IgD-negative memory B cell (primary cell): Measurements from ENCODE around the gene ZNF165. TPM values are rescaled to one million over a fixed set of nuclear protein-coding genes. Genes with fewer than 3 reads are reported as not detected.
"Not testable (repeated sequence)": the region's sequence is repeated elsewhere in the genome, so short reads cannot be mapped to it uniquely, and the experiment has no call there.

ENCODE experiments used
- H3K27ac Mint-ChIP-seq, 3 donors: one replicate each; pipeline ENCODE4 v1.8.0; 2020 to 2022; ENCODE audit warnings: mild to moderate bottlenecking in 3 of 3, mixed read lengths in 3 of 3, moderate library complexity in 1 of 3
- H3K27me3 Mint-ChIP-seq: one replicate; pipeline ENCODE4 v1.8.0; 2021; ENCODE audit warnings: mixed read lengths
- H3K36me3 Mint-ChIP-seq: one replicate; pipeline ENCODE4 v1.8.0; 2020; ENCODE audit warnings: mild to moderate bottlenecking, mixed read lengths
- H3K4me1 Mint-ChIP-seq, 3 donors: one replicate each; pipeline ENCODE4 v1.8.0; 2020 to 2022; ENCODE audit warnings: mixed read lengths in 3 of 3, mild to moderate bottlenecking in 1 of 3
- H3K4me3 Mint-ChIP-seq, 4 donors: one replicate each; pipeline ENCODE4 v1.8.0; 2020 to 2022; ENCODE audit warnings: mild to moderate bottlenecking in 4 of 4, mixed read lengths in 4 of 4, moderate library complexity in 3 of 4
- H3K9me3 Mint-ChIP-seq, 3 donors: one replicate each; pipeline ENCODE4 v1.8.0; 2020 to 2021; ENCODE audit warnings: mixed read lengths in 3 of 3, mild to moderate bottlenecking in 1 of 3
- polyA plus RNA-seq: library from polyadenylated mRNA; unstranded; fragments of 300-500 nt; fragmentation: Illumina TruSeq; gene quantifications from one replicate; pipeline ENCODE4 v1.2.3, GENCODE V29; 2021

ZNF165 gene
- polyA plus RNA-seq, 1 donor from 2014 or later: 3.5 TPM

DNA sequence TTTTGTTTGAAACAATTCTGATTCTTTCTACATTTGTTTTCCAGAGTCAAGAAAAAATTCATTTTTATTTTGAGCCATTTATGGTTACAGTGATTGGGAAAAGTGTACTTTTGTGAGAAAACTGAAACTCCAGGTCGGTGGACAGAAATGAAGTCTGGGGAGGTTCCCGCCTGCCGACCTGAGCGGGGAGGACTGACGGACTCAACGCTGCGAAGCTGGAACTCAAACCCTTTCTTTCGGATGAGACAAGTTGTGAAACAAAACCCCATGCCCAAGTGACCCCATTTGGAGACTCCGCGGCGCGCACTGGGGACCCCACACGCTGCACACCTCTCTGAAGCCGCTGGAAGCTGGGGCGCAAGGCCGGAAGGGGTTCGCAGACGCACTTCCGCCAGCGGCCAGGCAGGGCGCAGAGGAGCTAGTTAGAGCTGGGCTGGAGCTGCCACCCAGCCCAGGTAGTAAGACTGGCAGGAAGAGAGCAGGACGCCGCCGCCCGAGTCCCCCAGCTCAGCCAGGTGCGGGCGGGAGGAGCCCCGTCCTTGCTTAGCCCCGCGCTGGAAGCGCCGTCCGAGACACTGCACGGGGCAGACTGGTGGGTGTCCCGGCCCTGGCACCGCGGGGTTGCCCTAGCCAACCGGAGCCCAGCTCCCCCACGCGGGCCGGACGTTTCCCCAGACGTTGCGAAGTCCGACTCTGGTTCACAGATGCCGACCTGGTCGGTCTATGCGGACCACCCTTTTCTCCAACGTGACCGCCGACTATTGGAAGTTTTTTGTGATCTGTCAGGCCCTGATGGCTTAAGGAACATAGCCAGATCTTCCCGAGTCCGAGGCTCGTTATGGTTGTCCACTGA, 24.2 kb downstream of the ZNF165 start:
- Mint-ChIP-seq H3K27me3 (no peaks in the 10 kb centered on the region), H3K27ac (peak overlapping the region; percentile 83 to 91 (median 88)), H3K9me3 (peaks cover 0 to 3% (median 2%) of the 10 kb centered on the region in 3 donors), H3K4me3 (peak overlapping the region; percentile 85 to 99 (median 94)), H3K36me3 (no peaks in the 10 kb centered on the region), H3K4me1 (peaks cover 7 to 12% (median 9%) of the 10 kb centered on the region in 3 donors)

- Mint-ChIP-seq H3K4me1 (peaks cover 7 to 12% (median 9%) of the 10 kb centered on the region in 3 donors), H3K36me3 (no peaks in the 10 kb centered on the region), H3K27me3 (no peaks in the 10 kb centered on the region), H3K4me3 (peak overlapping the region; percentile 85 to 99 (median 94)), H3K9me3 (peaks cover 0 to 3% (median 2%) of the 10 kb centered on the region in 3 donors), H3K27ac (peak overlapping the region; percentile 83 to 91 (median 88))
These were observed 24.9 kb downstream of the ZNF165 start for GRCh38 chr6:28105245-28105639.

DNA sequence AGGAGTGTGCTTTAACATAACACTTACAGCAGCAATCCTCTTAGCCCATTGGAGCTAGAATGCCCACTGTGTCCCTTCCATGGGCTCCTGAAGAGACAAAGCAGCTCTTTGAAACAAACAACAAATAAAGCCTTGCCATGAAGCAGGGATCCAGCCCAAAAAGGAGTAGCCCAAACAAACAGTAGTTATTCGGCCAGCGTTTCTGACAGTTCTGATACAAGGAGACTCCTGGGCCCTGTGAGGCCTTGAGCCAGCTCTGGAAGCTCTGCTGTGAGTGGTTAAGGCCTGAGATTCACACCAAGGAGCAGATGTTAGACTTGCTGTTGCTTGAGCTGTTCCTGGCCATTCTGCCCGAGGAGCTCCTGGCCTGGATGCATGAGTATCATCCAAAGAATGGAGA, 27.1 kb downstream of the ZNF165 start:
- Mint-ChIP-seq H3K27ac (no peak overlapping the region), H3K36me3 (no peaks in the 10 kb centered on the region), H3K4me3 (no peak overlapping the region), H3K4me1 (peaks cover 7 to 12% (median 9%) of the 10 kb centered on the region in 3 donors), H3K27me3 (no peaks in the 10 kb centered on the region), H3K9me3 (peaks cover 0 to 2% (median 0%) of the 10 kb centered on the region in 3 donors)

DNA sequence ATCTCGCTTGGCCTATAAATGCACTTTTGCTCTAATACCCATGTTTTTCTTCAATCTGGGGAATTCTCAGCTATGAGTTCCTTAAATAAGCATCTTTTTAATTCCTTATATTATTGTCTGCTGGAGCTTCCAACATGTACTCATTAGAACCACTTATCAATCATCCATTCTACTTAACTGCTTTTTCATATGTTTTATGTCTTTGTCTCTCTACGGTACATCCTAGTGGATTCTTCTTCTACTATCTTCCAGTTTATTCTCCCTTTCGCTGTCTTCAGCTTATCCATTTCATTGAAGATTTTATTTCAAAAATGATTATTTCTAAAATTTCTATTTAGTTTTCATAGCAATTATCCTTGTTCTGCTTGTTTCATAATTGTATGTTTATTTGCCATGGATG, 31.6 kb downstream of the ZNF165 start:
- H3K27ac Mint-ChIP-seq: no peak overlapping the region
- peaks cover 7% of the 10 kb centered on the region for H3K36me3 Mint-ChIP-seq
- H3K27me3 Mint-ChIP-seq: no peaks in the 10 kb centered on the region
- H3K4me1 Mint-ChIP-seq: no peaks in the 10 kb centered on the region
- no peak overlapping the region for H3K4me3 Mint-ChIP-seq
- H3K9me3 Mint-ChIP-seq: no peaks in the 10 kb centered on the region

- H3K36me3 Mint-ChIP-seq: peaks cover 9% of the 10 kb centered on the region
- no peak overlapping the region for H3K4me3 Mint-ChIP-seq
- no peaks in the 10 kb centered on the region for H3K4me1 Mint-ChIP-seq
- no peaks in the 10 kb centered on the region for H3K27me3 Mint-ChIP-seq
- no peak overlapping the region for H3K27ac Mint-ChIP-seq
- no peaks in the 10 kb centered on the region for H3K9me3 Mint-ChIP-seq
These were observed 35.4 kb downstream of the ZNF165 start for GRCh38 chr6:28115799-28116198.

DNA sequence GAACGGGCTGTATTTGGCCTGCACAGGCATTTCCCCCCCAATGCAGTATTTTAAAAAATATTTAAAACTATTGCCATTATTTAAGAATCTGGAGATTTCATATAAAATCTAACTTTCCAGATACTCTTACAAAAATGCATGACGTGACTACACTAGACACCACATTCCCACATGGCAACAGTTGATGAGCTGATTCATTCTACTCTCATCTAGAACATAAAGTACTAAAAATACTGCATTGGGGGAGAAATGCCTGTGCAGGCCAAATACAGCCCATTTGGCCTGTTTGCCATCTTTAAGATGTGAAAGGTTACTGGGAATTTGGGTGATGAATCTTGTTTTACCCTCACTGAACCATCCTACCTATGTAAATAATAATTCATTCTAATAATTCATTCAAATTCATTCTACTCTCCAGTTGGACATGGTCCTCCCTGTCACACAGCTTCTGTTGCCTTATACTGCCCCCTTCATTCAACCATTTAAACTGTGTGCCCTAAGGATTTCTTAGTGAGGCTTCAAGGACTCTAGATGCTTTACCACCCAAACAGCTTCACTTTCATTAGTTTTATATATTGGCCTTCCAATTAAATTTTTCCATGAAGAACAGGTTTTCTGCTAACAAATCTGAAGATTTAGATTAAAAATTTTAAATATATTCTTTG, 37.1 kb downstream of the ZNF165 start:
- H3K4me1 Mint-ChIP-seq: no peaks in the 10 kb centered on the region
- no peak overlapping the region for H3K27ac Mint-ChIP-seq
- H3K27me3 Mint-ChIP-seq: no peaks in the 10 kb centered on the region
- H3K9me3 Mint-ChIP-seq: no peaks in the 10 kb centered on the region
- no peak overlapping the region for H3K4me3 Mint-ChIP-seq
- H3K36me3 Mint-ChIP-seq: peaks cover 9% of the 10 kb centered on the region

GRCh38 chr6:28118217-28118616, 37.8 kb downstream of the ZNF165 start:
- no peaks in the 10 kb centered on the region for H3K27me3 Mint-ChIP-seq
- H3K4me1 Mint-ChIP-seq: peaks cover 0 to under 1% (median under 1%) of the 10 kb centered on the region in 3 donors
- H3K27ac Mint-ChIP-seq: peak overlapping the region in 1 of 3 donors; percentile 11
- peaks cover 10% of the 10 kb centered on the region for H3K36me3 Mint-ChIP-seq
- no peaks in the 10 kb centered on the region for H3K9me3 Mint-ChIP-seq
- H3K4me3 Mint-ChIP-seq: no peak overlapping the region

- Mint-ChIP-seq H3K4me3 (peak overlapping the region in 1 of 4 donors; percentile 36), H3K9me3 (no peaks in the 10 kb centered on the region)
These were observed 41.5 kb downstream of the ZNF165 start for GRCh38 chr6:28121876-28122275.

DNA sequence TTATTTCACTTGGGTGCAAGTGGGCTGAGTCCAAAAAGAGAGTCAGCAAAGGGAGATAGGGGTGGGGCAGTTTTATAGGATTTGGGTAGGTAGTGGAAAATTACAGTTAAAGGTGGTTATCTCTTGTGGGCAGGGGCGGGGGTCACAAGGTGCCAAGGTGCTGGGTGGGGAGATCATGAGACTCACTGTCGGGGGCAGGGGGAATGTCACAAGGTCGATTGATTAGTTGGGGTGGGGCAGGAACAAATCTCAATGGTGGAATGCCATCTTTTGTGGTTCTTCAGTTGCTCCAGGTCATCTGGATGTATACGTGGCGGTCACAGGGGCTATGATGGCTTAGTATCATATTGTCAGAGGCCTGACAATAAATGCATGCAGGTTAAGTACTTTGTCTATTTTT, 41.9 kb downstream of the ZNF165 start:
- H3K4me3 Mint-ChIP-seq: peak overlapping the region in 1 of 4 donors; percentile 36
- not testable (repeated sequence) for H3K27ac Mint-ChIP-seq, H3K36me3 Mint-ChIP-seq, H3K9me3 Mint-ChIP-seq, H3K27me3 Mint-ChIP-seq
- peaks cover 21 to 29% (median 24%) of the 10 kb centered on the region in 3 donors for H3K4me1 Mint-ChIP-seq

More at GRCh38 chr6:28121876-28122275, 41.5 kb downstream of the ZNF165 start:
- peaks cover 21 to 28% (median 21%) of the 10 kb centered on the region in 3 donors for H3K4me1 Mint-ChIP-seq
- no peaks in the 10 kb centered on the region for H3K27me3 Mint-ChIP-seq
- no peak overlapping the region for H3K27ac Mint-ChIP-seq
- H3K36me3 Mint-ChIP-seq: peaks cover 9% of the 10 kb centered on the region

GRCh38 chr6:28124350-28124970, 44.1 kb downstream of the ZNF165 start, which contains the start of gene ZSCAN16:
ZSCAN16 (plus strand) TSS chr6:28124609; CDS start chr6:28125444, 835 bp downstream.
- peaks cover 9% of the 10 kb centered on the region for H3K36me3 Mint-ChIP-seq
- H3K4me3 Mint-ChIP-seq: peak within 1 kb of the TSS; percentile 94 to 98 (median 96)
- no peaks in the 10 kb centered on the region for H3K27me3 Mint-ChIP-seq
- H3K9me3 Mint-ChIP-seq: no peaks in the 10 kb centered on the region
- peaks cover 29 to 38% (median 34%) of the 10 kb centered on the region in 3 donors for H3K4me1 Mint-ChIP-seq
- peak within 1 kb of the TSS; percentile 93 to 98 (median 98) for H3K27ac Mint-ChIP-seq

- Mint-ChIP-seq H3K9me3 (no peaks in the 10 kb centered on the region), H3K27me3 (no peaks in the 10 kb centered on the region), H3K4me1 (peaks cover 29 to 38% (median 35%) of the 10 kb centered on the region in 3 donors), H3K36me3 (peaks cover 9% of the 10 kb centered on the region), H3K27ac (peak overlapping the region; percentile 93 to 98 (median 98)), H3K4me3 (peak overlapping the region; percentile 94 to 98 (median 96))
These were observed 44.6 kb downstream of the ZNF165 start for GRCh38 chr6:28124971-28125353.

GRCh38 chr6:28125401-28125800, 45.0 kb downstream of the ZNF165 start:
- no peaks in the 10 kb centered on the region for H3K27me3 Mint-ChIP-seq
- peak overlapping the region; percentile 93 to 98 (median 98) for H3K27ac Mint-ChIP-seq
- no peaks in the 10 kb centered on the region for H3K9me3 Mint-ChIP-seq
- H3K4me3 Mint-ChIP-seq: peak overlapping the region; percentile 94 to 98 (median 96)
- peaks cover 29 to 38% (median 35%) of the 10 kb centered on the region in 3 donors for H3K4me1 Mint-ChIP-seq
- H3K36me3 Mint-ChIP-seq: peaks cover 9% of the 10 kb centered on the region

GRCh38 chr6:28134015-28134414, 53.6 kb downstream of the ZNF165 start:
- Mint-ChIP-seq H3K4me3 (peak overlapping the region in 1 of 4 donors; percentile 59), H3K36me3 (peaks cover 3% of the 10 kb centered on the region), H3K4me1 (peaks cover 33 to 40% (median 35%) of the 10 kb centered on the region in 3 donors), H3K27me3 (no peaks in the 10 kb centered on the region), H3K27ac (peak overlapping the region in 2 of 3 donors; percentile 1 to 14), H3K9me3 (no peaks in the 10 kb centered on the region)

GRCh38 chr6:28134716-28135115, 54.3 kb downstream of the ZNF165 start:
- Mint-ChIP-seq H3K27me3 (no peaks in the 10 kb centered on the region), H3K4me3 (no peak overlapping the region), H3K36me3 (no peaks in the 10 kb centered on the region), H3K27ac (no peak overlapping the region), H3K9me3 (no peaks in the 10 kb centered on the region), H3K4me1 (peaks cover 29 to 36% (median 34%) of the 10 kb centered on the region in 3 donors)

- Mint-ChIP-seq H3K4me3 (peak overlapping the region; percentile 86 to 99 (median 97)), H3K27me3 (no peaks in the 10 kb centered on the region), H3K4me1 (peaks cover 32 to 39% (median 38%) of the 10 kb centered on the region in 3 donors), H3K27ac (peak overlapping the region; percentile 91 to 100 (median 95)), H3K36me3 (no peaks in the 10 kb centered on the region), H3K9me3 (no peaks in the 10 kb centered on the region)
These were observed 55.0 kb downstream of the ZNF165 start for GRCh38 chr6:28135393-28135792.
